Natural killer cell (primary cell): Measurements from ENCODE around the gene SNAPIN. TPM values are rescaled to one million over a fixed set of nuclear protein-coding genes. Genes with fewer than 3 reads are reported as not detected.
A peak's percentile ranks its signal among the peaks of the same experiment; 100 is the strongest.

Source experiments
- ATAC-seq, 3 donors: fragments of 150-1000 bp in 2 of 3; fragments of 200-7000 bp in 1 of 3; cut with Tn5 transposase; 1 replicate in 1 of 3; 2 replicates in 2 of 3; pipeline ENCODE4 v1.10.0; 2021; ENCODE audit warnings: mild to moderate bottlenecking in 2 of 3, moderate library complexity in 2 of 3
- DNase-seq, 2 donors: peaks; one replicate each; pipeline versions ENCODE4 v3.0.0 to v3.0.0-alpha.2; 2013 to 2021; ENCODE audit warnings: mixed read lengths in 1 of 2
- H3K27ac ChIP-seq: one replicate; pipeline ENCODE4 v1.5.1; 2013; ENCODE audit warnings: mild to moderate bottlenecking, low read length
- H3K27me3 ChIP-seq: one replicate; pipeline ENCODE4 v1.6.1; 2013; ENCODE audit warnings: low read length; ENCODE audit not compliant: control insufficient read depth, insufficient read depth
- H3K36me3 ChIP-seq: one replicate; pipeline ENCODE4 v1.6.1; 2013; ENCODE audit warnings: low read length; ENCODE audit not compliant: control insufficient read depth, insufficient read depth
- H3K4me1 ChIP-seq: one replicate; pipeline ENCODE4 v1.6.1; 2013; ENCODE audit warnings: low read length; ENCODE audit not compliant: control insufficient read depth, insufficient read depth
- H3K4me3 ChIP-seq: one replicate; pipeline ENCODE4 v1.5.1; 2013; ENCODE audit warnings: low read length
- H3K9me3 ChIP-seq: one replicate; pipeline ENCODE4 v1.6.1; 2013; ENCODE audit warnings: low read length; ENCODE audit not compliant: control insufficient read depth, insufficient read depth
- H3K27ac Mint-ChIP-seq, 2 donors: one replicate each; pipeline ENCODE4 v1.8.0; 2022; ENCODE audit warnings: mild to moderate bottlenecking in 2 of 2, mixed read lengths in 2 of 2, moderate library complexity in 1 of 2
- H3K27me3 Mint-ChIP-seq, 2 donors: one replicate each; pipeline ENCODE4 v1.8.0; 2022; ENCODE audit warnings: low read depth in 2 of 2, mixed read lengths in 2 of 2
- H3K36me3 Mint-ChIP-seq: one replicate; pipeline ENCODE4 v1.8.0; 2022; ENCODE audit warnings: mixed read lengths
- H3K4me1 Mint-ChIP-seq, 2 donors: one replicate each; pipeline ENCODE4 v1.8.0; 2022; ENCODE audit warnings: mixed read lengths in 2 of 2
- H3K4me3 Mint-ChIP-seq: one replicate; pipeline ENCODE4 v1.8.0; 2022; ENCODE audit warnings: mild to moderate bottlenecking, moderate library complexity, mixed read lengths
- H3K9me3 Mint-ChIP-seq, 2 donors: one replicate each; pipeline ENCODE4 v1.8.0; 2022; ENCODE audit warnings: mixed read lengths in 2 of 2
- CTCF ChIP-seq: fragments of 200-600 bp; IDR thresholded peaks from one replicate; pipeline ENCODE4 v1.8.0; 2022; ENCODE audit warnings: antibody characterized with exemption
- WGBS: methylation state at CpG from one replicate; pipeline ENCODE4 v1.1.7; 2013; ENCODE audit warnings: missing lambda C conversion rate; ENCODE audit not compliant: insufficient coverage; 5-methylcytosine and 5-hydroxymethylcytosine counted together
- intact Hi-C: fragments of 100-400 bp; cut with micrococcal nuclease; formaldehyde crosslinking; loops from one replicate; pipeline ENCODE4 v1.14.2; 2022
- total RNA-seq, 4 donors: library from RNA; stranded (reverse); fragments of 120-200 nt in 1 of 4; gene quantifications; one replicate each; pipeline versions ENCODE4 v1.2.3 to v1.2.4, GENCODE V29; 2013 to 2022

SNAPIN gene
- total RNA-seq, 3 donors from 2014 or later (not counting 1 experiment from before 2014, with no cell fraction given): 21.0 to 25.5 (median 23.5) TPM

- no peak overlapping the region for H3K27ac ChIP-seq
- no peak for TF ChIP-seq CTCF
- H3K9me3 ChIP-seq: no peaks in the 10 kb centered on the region
- 2% methylated on average over 73 of the region's 73 CpGs for WGBS
- no peaks in the 10 kb centered on the region for H3K36me3 ChIP-seq
- Mint-ChIP-seq H3K27me3 (peaks cover 48 to 55% of the 10 kb centered on the region in 2 donors), H3K27ac (peak overlapping the region in 1 of 2 donors; percentile 3), H3K9me3 (no peaks in the 10 kb centered on the region), H3K4me1 (peaks cover 21 to 26% of the 10 kb centered on the region in 2 donors), H3K36me3 (no peaks in the 10 kb centered on the region), H3K4me3 (peak overlapping the region; percentile 86)
- intact Hi-C loops: loop anchor here (10.0 kb wide), 1 partner anchor 95 kb away; the partner anchor contains the start of gene SLC27A3
- peak overlapping the region; percentile 5 for H3K4me3 ChIP-seq
- DNase-seq (peak in 1 of 2 donors; percentile 55), ATAC-seq (peak; percentile 55 to 68 (median 65))
- H3K4me1 ChIP-seq: peaks cover 20% of the 10 kb centered on the region
- peaks cover 18% of the 10 kb centered on the region for H3K27me3 ChIP-seq
These were observed 21.0 kb downstream of the SNAPIN start for GRCh38 chr1:153679337-153680119.

- no peak for TF ChIP-seq CTCF
- peaks cover 20% of the 10 kb centered on the region for H3K4me1 ChIP-seq
- H3K4me3 Mint-ChIP-seq: peak overlapping the region; percentile 52
- peaks cover 21 to 26% of the 10 kb centered on the region in 2 donors for H3K4me1 Mint-ChIP-seq
- H3K9me3 ChIP-seq: no peaks in the 10 kb centered on the region
- H3K27me3 ChIP-seq: peaks cover 18% of the 10 kb centered on the region
- no peak overlapping the region for H3K27ac ChIP-seq
- H3K4me3 ChIP-seq: no peak overlapping the region
- H3K27ac Mint-ChIP-seq: no peak overlapping the region
- ATAC-seq (no peak), DNase-seq (no peak)
- 35% methylated on average over 10 of the region's 10 CpGs for WGBS
- H3K9me3 Mint-ChIP-seq: no peaks in the 10 kb centered on the region
- H3K27me3 Mint-ChIP-seq: peaks cover 48 to 55% of the 10 kb centered on the region in 2 donors
- H3K36me3 ChIP-seq: no peaks in the 10 kb centered on the region
- intact Hi-C loops: no loop called here
- no peaks in the 10 kb centered on the region for H3K36me3 Mint-ChIP-seq
These were observed 21.6 kb downstream of the SNAPIN start for GRCh38 chr1:153680120-153680403.

- H3K27ac Mint-ChIP-seq: no peak overlapping the region
- Histone ChIP-seq H3K36me3 (no peaks in the 10 kb centered on the region), H3K9me3 (no peaks in the 10 kb centered on the region), H3K4me3 (no peak overlapping the region), H3K27ac (no peak overlapping the region), H3K4me1 (peaks cover 17% of the 10 kb centered on the region), H3K27me3 (peaks cover 18% of the 10 kb centered on the region)
- 93% methylated on average over 6 of the region's 7 CpGs for WGBS
- intact Hi-C loops: no loop called here
- H3K27me3 Mint-ChIP-seq: peaks cover 41 to 53% of the 10 kb centered on the region in 2 donors
- H3K4me3 Mint-ChIP-seq: no peak overlapping the region
- no peaks in the 10 kb centered on the region for H3K9me3 Mint-ChIP-seq
- no peak for ATAC-seq
- no peak for DNase-seq
- H3K4me1 Mint-ChIP-seq: peaks cover 17 to 22% of the 10 kb centered on the region in 2 donors
- TF ChIP-seq CTCF: no peak
- H3K36me3 Mint-ChIP-seq: no peaks in the 10 kb centered on the region
These were observed 24.2 kb downstream of the SNAPIN start for GRCh38 chr1:153682730-153683129.

- H3K9me3 Mint-ChIP-seq: no peaks in the 10 kb centered on the region
- H3K27me3 Mint-ChIP-seq: peaks cover 34 to 42% of the 10 kb centered on the region in 2 donors
- peaks cover 6% of the 10 kb centered on the region for H3K4me1 ChIP-seq
- H3K4me1 Mint-ChIP-seq: peaks cover 6 to 21% of the 10 kb centered on the region in 2 donors
- no peak overlapping the region for H3K4me3 ChIP-seq
- no peak overlapping the region for H3K27ac ChIP-seq
- no peak overlapping the region for H3K27ac Mint-ChIP-seq
- no peak for DNase-seq
- H3K36me3 Mint-ChIP-seq: no peaks in the 10 kb centered on the region
- H3K9me3 ChIP-seq: no peaks in the 10 kb centered on the region
- H3K27me3 ChIP-seq: peaks cover 9% of the 10 kb centered on the region
- no peak overlapping the region for H3K4me3 Mint-ChIP-seq
- 86% methylated on average over 5 of the region's 5 CpGs for WGBS
- no peak for TF ChIP-seq CTCF
- no peak for ATAC-seq
- intact Hi-C loops: no loop called here
- H3K36me3 ChIP-seq: no peaks in the 10 kb centered on the region
These were observed 25.4 kb downstream of the SNAPIN start for GRCh38 chr1:153683854-153684253.
